K562 (cell line): ENCODE data around the gene PEX10. TPM values are rescaled to one million over a fixed set of nuclear protein-coding genes. Genes with fewer than 3 reads are reported as not detected.

Source experiments
- CLOCK ChIP-seq: fragments of 250-450 bp; sonication (Bioruptor Pico); IDR thresholded peaks from 2 replicates; pipeline ENCODE4 v1.4.0; 2020; ENCODE audit warnings: mild to moderate bottlenecking, moderate library complexity, borderline replicate concordance
- EP300 ChIP-seq: IDR thresholded peaks from 2 replicates; pipeline ENCODE4 v1.6.1; 2012; ENCODE audit warnings: low read length, improper control_type of control experiment
- GTF2B ChIP-seq: IDR thresholded peaks from 2 replicates; pipeline ENCODE4 v1.6.1; 2011; ENCODE audit not compliant: insufficient read length; ENCODE audit errors: extremely low read depth
- KLF6 ChIP-seq: fragments of 250-450 bp; sonication (Bioruptor Pico); IDR thresholded peaks from 2 replicates; pipeline ENCODE4 v1.4.0; 2020; ENCODE audit warnings: mild to moderate bottlenecking, moderate library complexity, borderline replicate concordance
- MEF2D ChIP-seq: conservative IDR thresholded peaks from 2 replicates; pipeline ENCODE4 v1.6.1; 2016; ENCODE audit warnings: low read depth, missing genetic modification characterization, missing compliant biosample characterization
- MLLT1 ChIP-seq, 2 experiments: fragments of 450-650 bp; IDR thresholded peaks; 2 replicates each; pipeline ENCODE4 v1.6.1; 2016
- MTA2 ChIP-seq: fragments of 450-650 bp; IDR thresholded peaks from 2 replicates; pipeline ENCODE4 v1.6.1; 2016; ENCODE audit warnings: low read depth
- NFXL1 ChIP-seq: fragments of 450-650 bp; formaldehyde crosslinking; IDR thresholded peaks from 2 replicates; pipeline ENCODE4 v1.4.0; 2021; ENCODE audit warnings: mild to moderate bottlenecking
- SIX5 ChIP-seq, 2 experiments: IDR thresholded peaks; 2 replicates each; pipeline ENCODE4 v1.6.1; 2011; ENCODE audit warnings: low read length in 2 of 2, borderline replicate concordance in 1 of 2, low read depth in 1 of 2, mild to moderate bottlenecking in 1 of 2, moderate library complexity in 1 of 2; ENCODE audit not compliant: insufficient read depth in 1 of 2
- SMARCC2 ChIP-seq: fragments of 450-650 bp; IDR thresholded peaks from 2 replicates; pipeline ENCODE4 v1.6.1; 2017; ENCODE audit warnings: antibody characterized with exemption, moderate library complexity, mild to moderate bottlenecking, low read depth
- ZFPM2 ChIP-seq: fragments of 250-450 bp; sonication (Bioruptor Pico); IDR thresholded peaks from 2 replicates; pipeline ENCODE4 v1.5.1; 2022; ENCODE audit warnings: mild to moderate bottlenecking
- ZHX1 ChIP-seq: fragments of 150-350 bp; conservative IDR thresholded peaks from 2 replicates; pipeline ENCODE4 v1.6.1; 2014; ENCODE audit warnings: low read length
- ZMIZ1 ChIP-seq, 2 experiments: fragments of 150-350 bp in 1 of 2; IDR thresholded peaks; 2 replicates each; pipeline ENCODE4 v1.6.1; 2012 to 2016; ENCODE audit warnings: low read depth in 2 of 2, low read length in 2 of 2, mild to moderate bottlenecking in 1 of 2, moderate library complexity in 1 of 2
- ZNF561 ChIP-seq: fragments of 450-650 bp; formaldehyde crosslinking; conservative IDR thresholded peaks from 2 replicates; pipeline ENCODE4 v1.4.0; 2020; ENCODE audit warnings: mild to moderate bottlenecking, moderate library complexity
- ZNF696 ChIP-seq: fragments of 250-450 bp; sonication (Bioruptor Pico); conservative IDR thresholded peaks from 2 replicates; pipeline ENCODE4 v1.4.0; 2020; ENCODE audit warnings: mild to moderate bottlenecking, moderate library complexity
- ZNF707 ChIP-seq: fragments of 250-450 bp; sonication (Bioruptor Pico); conservative IDR thresholded peaks from 2 replicates; pipeline ENCODE4 v1.8.0; 2022; ENCODE audit warnings: inconsistent platforms, mild to moderate bottlenecking, moderate library complexity
- polyA plus RNA-seq, 8 experiments: library from polyadenylated mRNA; depleted of rRNA in 4 of 8; stranded (reverse) in 5 of 8; unstranded in 3 of 8; fragments of >200 nt; fragmentation: Nextera tagmentation in 2 of 8; fragmentation: Illumina TruSeq in 1 of 8; extraction: Ambion mirVana in 2 of 8; extraction: Trizol in 1 of 8; gene quantifications; 2 replicates each; pipeline versions ENCODE4 v1.2.1 to v1.2.3, GENCODE V29; 2011 to 2014; ENCODE audit warnings: inconsistent platforms in 1 of 8, missing spikeins in 1 of 8
- total RNA-seq, 7 experiments: library from RNA; depleted of rRNA in 6 of 7; stranded (reverse); fragments of >200 nt in 6 of 7; fragmentation: Illumina TruSeq in 2 of 7; extraction: Trizol in 2 of 7; gene quantifications; 2 replicates each; pipeline versions ENCODE4 v1.2.1 to v1.2.3, GENCODE V29; 2011 to 2021; ENCODE audit warnings: low replicate concordance in 1 of 7

Gene PEX10
- total and polyA plus RNA-seq, 9 of the 15 experiments (the other 6 are each of a cell fraction or from before 2014, with no cell fraction given), result 0.03 to 26.2 (median 8.7) TPM

GRCh38 chr1:2412773-2413494 is 570 bp upstream of the PEX10 start (continued):
- TF ChIP-seq SIX5 (IDR thresholded peaks at IDR 0.05; ENCODE audit: borderline replicate concordance in 1 of 2, insufficient read depth in 1 of 2, low read depth in 1 of 2, low read length in 2 of 2) (no peak), CLOCK (CRISPR knock-in tag) (no peak), KLF6 (CRISPR knock-in tag) (no peak), EP300 (no peak), NFXL1 (CRISPR knock-in tag) (no peak), MTA2 (no peak), ZHX1 (no peak), ZNF707 (no peak), MLLT1 (IDR thresholded peaks at IDR 0.05) (no peak), ZNF696 (CRISPR knock-in tag) (no peak), ZNF561 (CRISPR knock-in tag) (no peak), MEF2D (tag) (no peak), ZMIZ1 (IDR thresholded peaks at IDR 0.05; ENCODE audit: low read depth in 2 of 2, low read length in 2 of 2) (no peak), GTF2B (no peak), ZFPM2 (no peak), SMARCC2 (no peak)
